Effector memory CD4-positive, alpha-beta T cell (primary cell): Measurements from ENCODE around the gene CTF1.

Experiments
- DNase-seq, 3 donors: peaks; one replicate each; pipeline ENCODE4 v3.0.0-alpha.2; 2020
- H3K27ac ChIP-seq: 2 replicates; pipeline ENCODE4 v1.7.0; 2013; ENCODE audit warnings: mild to moderate bottlenecking, low read length, moderate library complexity; ENCODE audit not compliant: insufficient read depth, poor library complexity, severe bottlenecking
- H3K27me3 ChIP-seq: replicated peaks from 2 replicates; pipeline ENCODE4 v1.7.0; 2013; ENCODE audit warnings: mild to moderate bottlenecking, low read length; ENCODE audit not compliant: insufficient read depth, control insufficient read depth, poor library complexity, severe bottlenecking
- H3K36me3 ChIP-seq: 2 replicates; pipeline ENCODE4 v1.7.0; 2013; ENCODE audit warnings: mild to moderate bottlenecking, low read length, moderate library complexity; ENCODE audit not compliant: control insufficient read depth, insufficient read depth
- H3K4me1 ChIP-seq: 2 replicates; pipeline ENCODE4 v1.7.0; 2013; ENCODE audit warnings: low read length, mild to moderate bottlenecking; ENCODE audit not compliant: control insufficient read depth, insufficient read depth, poor library complexity, severe bottlenecking
- H3K4me3 ChIP-seq: 2 replicates; pipeline ENCODE4 v1.7.0; 2013; ENCODE audit warnings: low read length, low read depth, mild to moderate bottlenecking; ENCODE audit not compliant: insufficient read depth, poor library complexity, severe bottlenecking
- H3K9me3 ChIP-seq: 2 replicates; pipeline ENCODE4 v1.7.0; 2013; ENCODE audit warnings: mild to moderate bottlenecking, low read length, moderate library complexity; ENCODE audit not compliant: control insufficient read depth

The CTF1 gene

DNA sequence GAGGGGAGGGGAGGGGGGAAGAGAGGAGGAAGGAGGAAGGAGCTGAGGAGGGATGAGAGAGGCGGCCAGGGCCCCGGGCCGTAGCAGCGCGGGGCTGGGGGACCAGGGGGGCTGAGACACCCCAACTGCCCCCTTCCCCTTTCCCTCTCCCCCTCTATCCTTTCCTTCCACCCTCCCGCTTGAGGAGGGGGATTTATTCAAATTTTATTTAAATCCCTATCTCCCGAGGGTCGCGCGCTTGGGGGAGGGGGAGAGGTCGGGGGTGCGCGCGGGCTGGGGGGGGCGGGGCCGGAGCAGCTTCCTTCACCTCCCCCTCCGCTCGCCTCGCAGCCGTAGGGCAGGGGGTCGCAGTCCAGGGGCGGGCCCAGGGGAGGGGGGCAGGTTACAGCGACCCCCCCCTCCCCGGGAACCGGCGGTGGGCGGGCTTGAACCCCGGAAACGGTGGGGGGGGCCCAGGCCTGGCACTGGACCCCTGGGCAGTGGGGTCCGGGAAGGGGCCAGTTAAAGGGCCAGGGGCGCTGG is 27.2 kb downstream of the CTF1 start, which contains the start of gene FBXL19:
Gene FBXL19 (plus strand): TSS at position 19 of the 522 bp plus-strand sequence. CDS start 2,183 bp downstream, outside the sequence.
- peaks cover 3% of the 10 kb centered on the region for H3K36me3 ChIP-seq
- H3K9me3 ChIP-seq, result no peaks in the 10 kb centered on the region
- H3K4me1 ChIP-seq, result peaks cover 8% of the 10 kb centered on the region
- no peaks in the 10 kb centered on the region for H3K27me3 ChIP-seq
- H3K27ac ChIP-seq, result peak within 1 kb of the TSS; percentile 83
- peak within 1 kb of the TSS; percentile 70 for H3K4me3 ChIP-seq
- DNase-seq, result no peak

DNA sequence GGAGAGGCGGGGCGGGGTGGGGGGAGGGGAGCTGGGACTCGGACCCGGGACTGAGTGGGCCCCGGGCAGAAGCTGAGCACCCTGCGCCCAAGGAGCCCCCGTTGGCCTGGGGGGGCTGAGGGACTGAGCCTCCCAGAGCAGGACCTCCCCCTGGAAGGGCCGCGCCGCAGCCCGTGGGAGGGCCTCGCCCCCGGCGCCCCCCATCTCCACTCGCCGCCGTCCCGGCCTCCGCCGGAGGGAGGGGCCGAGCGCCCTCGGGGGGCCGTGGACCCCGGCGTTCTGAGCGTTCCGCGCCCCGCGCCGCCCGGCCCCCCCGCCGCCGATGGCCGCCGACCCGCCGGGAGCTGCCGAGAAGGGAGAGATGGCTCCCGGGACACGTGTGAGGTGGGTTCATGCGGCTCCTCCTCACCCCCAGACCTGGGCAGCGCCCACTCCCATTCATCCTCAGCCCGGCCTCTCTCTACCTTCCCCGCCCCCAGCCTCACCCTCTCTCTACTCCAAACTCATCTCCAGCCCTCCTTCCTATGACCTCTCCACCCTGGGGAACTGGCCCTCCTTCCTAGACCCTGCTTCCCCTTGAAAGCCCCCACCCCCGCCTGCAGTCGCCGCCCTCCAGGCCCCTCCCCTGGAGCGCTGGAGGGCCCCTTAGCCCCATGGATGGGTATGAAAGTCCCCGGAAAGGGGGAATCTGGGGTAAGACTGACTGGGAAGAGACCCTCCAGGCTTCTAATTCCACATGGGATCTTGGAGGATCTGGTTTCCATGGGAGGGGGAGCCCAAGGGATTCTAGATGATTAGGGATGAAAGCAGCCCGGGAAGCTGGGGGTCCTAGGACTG is 27.9 kb downstream of the CTF1 start:
- peaks cover 3% of the 10 kb centered on the region for H3K36me3 ChIP-seq
- no peaks in the 10 kb centered on the region for H3K9me3 ChIP-seq
- peak overlapping the region; percentile 23 for H3K27ac ChIP-seq
- peaks cover 8% of the 10 kb centered on the region for H3K4me1 ChIP-seq
- no peaks in the 10 kb centered on the region for H3K27me3 ChIP-seq
- no peak for DNase-seq
- H3K4me3 ChIP-seq, result peak overlapping the region; percentile 70

DNA sequence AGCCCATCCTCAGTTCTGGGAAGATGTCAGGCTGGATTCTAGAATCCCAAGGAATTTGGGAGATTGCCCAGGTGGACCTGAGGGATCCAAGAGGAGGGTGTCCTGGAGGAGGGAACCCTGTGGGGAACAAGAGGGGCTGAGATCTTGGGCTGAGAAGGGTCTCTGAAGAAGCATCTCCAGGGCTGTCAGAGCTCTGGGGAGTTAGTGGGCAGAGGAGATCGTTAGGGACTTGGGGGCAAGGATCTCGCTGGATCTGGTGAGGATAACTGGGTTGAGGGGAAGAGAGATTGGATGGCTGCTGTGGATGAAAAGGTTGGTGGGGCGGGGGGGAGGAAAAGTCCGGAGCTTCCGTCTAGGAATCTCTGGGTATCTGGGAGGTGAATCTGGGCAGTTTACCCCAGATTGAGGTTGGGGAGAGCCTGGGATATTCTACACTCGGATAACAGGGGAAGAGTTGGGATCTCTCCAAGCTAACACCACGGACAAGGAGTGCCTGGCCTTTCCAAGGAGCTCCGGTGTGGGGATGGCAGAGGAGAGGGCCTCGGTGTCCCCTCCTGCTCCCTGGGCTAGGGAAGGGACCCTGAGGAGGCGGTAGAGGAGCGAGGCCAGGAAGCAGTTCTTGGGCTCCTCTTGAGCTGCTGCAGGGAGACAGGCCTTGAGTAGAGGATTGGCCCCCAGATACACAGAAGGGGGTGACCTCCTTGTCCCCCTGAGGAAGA is 28.7 kb downstream of the CTF1 start:
- DNase-seq, result no peak
- no peaks in the 10 kb centered on the region for H3K9me3 ChIP-seq
- H3K27me3 ChIP-seq, result no peaks in the 10 kb centered on the region
- no peak overlapping the region for H3K27ac ChIP-seq
- H3K4me3 ChIP-seq, result no peak overlapping the region
- peaks cover 8% of the 10 kb centered on the region for H3K4me1 ChIP-seq
- H3K36me3 ChIP-seq, result peaks cover 3% of the 10 kb centered on the region

DNA sequence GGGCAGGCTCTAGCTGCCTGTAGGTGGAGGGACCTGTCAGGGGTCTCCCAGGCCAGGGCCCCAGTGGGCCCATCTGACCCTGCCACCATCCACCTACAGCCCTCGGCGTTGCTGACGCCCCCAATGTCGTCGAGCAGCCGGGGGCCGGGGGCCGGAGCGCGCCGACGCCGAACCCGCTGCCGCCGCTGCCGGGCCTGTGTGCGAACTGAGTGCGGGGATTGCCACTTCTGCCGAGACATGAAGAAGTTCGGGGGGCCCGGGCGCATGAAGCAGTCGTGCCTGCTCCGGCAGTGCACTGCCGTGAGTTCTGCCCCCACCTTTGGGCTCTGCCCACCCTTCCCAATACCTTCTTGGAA is 29.2 kb downstream of the CTF1 start:
- Histone ChIP-seq H3K4me1 (peaks cover 8% of the 10 kb centered on the region), H3K36me3 (peaks cover 3% of the 10 kb centered on the region), H3K4me3 (no peak overlapping the region), H3K27ac (no peak overlapping the region), H3K27me3 (no peaks in the 10 kb centered on the region), H3K9me3 (no peaks in the 10 kb centered on the region)
- DNase-seq, result no peak

DNA sequence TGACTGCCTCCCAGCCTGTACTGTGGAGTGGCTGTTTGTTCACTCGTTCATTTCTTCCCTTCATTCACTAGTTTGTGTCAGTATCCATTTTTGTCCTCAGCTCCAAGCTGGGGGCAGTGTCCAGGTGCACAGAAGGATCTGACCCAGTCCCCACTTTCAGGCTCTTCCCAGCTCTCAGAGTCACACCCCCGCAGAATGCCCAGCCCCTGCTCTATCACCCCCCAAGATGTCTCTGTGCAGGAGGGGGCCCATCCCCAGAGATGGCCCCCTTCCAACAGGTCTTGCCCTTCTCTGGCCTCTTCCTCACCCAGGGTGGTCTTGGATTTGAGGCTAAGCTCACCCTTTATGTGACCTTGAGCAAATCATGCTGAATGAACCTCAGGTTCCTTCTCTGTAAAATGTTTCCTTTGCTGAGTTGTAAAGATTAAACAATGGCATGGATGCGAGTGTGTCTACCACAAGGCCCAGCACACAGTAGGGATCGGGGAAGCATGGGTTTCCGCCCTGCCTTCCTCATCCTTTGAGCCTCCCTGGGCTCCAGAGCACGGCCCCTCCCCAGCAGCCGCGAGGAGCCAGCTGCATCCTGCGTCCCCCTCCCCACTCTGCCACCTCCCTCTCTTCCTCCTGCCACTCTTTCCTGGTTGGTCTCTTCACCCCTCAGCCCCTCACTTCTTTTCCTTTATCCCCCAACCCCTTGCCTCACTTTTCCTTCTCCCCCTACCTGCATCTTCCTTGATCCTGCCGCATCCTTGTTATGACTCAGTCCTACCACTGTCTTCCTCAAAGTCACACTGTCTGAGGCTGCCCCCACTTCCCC is 29.8 kb downstream of the CTF1 start:
- no peaks in the 10 kb centered on the region for H3K9me3 ChIP-seq
- peaks cover 8% of the 10 kb centered on the region for H3K4me1 ChIP-seq
- no peak for DNase-seq
- no peaks in the 10 kb centered on the region for H3K27me3 ChIP-seq
- H3K27ac ChIP-seq, result no peak overlapping the region
- peaks cover 8% of the 10 kb centered on the region for H3K36me3 ChIP-seq
- H3K4me3 ChIP-seq, result no peak overlapping the region

DNA sequence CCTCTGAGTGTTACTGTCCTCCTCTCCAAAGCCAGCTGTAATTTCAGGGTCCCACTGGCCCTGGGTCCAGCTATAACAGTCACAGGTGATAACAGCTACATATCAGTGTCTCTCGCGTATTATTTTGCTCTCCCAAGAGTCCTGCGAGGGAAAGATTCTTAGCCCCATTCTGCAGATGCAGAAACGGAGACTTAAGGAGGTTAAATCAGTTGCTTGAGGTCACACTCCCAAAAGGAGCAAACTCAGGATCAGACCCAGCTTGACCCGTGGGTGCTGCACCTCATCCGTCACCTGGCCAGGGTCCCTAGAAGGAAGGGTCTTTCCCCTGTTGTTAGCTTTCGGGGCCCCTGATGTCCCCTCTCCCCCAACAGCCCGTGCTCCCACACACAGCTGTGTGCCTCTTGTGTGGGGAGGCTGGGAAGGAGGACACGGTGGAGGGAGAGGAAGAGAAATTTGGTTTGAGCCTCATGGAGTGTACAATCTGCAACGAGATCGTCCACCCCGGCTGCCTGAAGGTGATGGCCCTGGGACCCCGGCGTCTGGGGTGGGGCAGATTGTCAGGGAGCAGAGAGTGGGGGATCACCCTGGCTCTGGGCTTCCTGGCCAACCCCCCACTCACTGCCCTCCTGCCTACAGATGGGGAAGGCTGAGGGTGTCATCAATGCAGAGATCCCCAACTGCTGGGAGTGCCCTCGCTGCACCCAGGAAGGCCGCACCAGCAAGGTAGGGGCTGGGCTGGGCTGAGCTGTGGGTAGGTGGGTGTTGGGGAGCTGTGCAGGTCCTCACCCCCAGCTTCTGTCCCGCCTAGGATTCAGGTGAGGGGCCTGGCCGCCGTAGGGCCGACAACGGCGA is 30.7 kb downstream of the CTF1 start:
- Histone ChIP-seq H3K27me3 (no peaks in the 10 kb centered on the region), H3K27ac (no peak overlapping the region), H3K36me3 (peaks cover 11% of the 10 kb centered on the region), H3K4me1 (peaks cover 4% of the 10 kb centered on the region), H3K9me3 (no peaks in the 10 kb centered on the region), H3K4me3 (no peak overlapping the region)
- no peak for DNase-seq

DNA sequence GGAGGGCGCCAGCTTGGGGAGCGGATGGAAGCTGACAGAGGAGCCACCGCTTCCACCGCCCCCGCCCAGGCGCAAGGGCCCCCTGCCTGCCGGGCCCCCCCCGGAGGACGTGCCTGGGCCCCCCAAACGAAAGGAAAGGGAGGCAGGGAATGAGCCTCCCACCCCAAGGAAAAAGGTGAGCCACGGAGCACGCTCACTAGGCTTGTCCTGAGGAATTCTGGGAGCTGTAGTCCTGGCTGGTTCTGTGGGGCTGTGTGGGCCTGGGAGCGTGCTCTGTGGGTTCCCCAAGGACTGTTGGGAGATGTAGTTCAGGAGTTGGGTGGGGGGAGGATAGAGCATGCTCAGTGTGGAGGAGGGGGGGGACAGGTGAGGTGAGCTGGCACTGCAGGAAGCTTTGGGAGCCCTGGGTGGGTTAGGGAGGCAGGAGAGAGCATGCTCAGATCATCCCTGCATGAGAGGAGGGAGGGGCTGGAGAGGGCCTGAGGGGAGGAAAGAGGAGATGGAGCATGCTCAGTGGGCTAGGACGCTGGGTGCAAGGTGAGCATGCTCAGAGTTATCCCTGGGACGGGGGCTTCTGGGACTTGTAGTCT is 31.5 kb downstream of the CTF1 start:
- Histone ChIP-seq H3K4me1 (peaks cover 4% of the 10 kb centered on the region), H3K9me3 (no peaks in the 10 kb centered on the region), H3K27ac (no peak overlapping the region), H3K27me3 (no peaks in the 10 kb centered on the region), H3K36me3 (peaks cover 15% of the 10 kb centered on the region), H3K4me3 (no peak overlapping the region)
- no peak for DNase-seq

DNA sequence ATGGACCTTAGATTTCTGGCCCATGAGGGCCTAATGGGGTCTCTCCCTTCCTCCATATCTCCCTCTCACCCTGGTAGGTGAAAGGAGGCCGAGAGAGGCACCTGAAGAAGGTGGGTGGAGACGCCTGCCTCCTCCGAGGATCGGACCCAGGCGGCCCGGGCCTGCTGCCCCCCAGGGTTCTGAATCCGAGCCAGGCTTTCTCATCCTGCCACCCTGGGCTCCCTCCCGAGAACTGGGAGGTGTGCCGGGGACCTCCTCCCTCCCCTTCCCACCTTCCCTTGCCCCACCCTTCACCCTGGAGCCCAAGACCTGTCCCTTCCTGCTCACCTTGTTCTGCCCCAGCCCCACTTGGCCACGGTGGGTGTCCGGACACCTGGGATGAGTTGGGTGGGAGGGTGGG is 32.0 kb downstream of the CTF1 start:
- DNase-seq, result no peak
- no peaks in the 10 kb centered on the region for H3K9me3 ChIP-seq
- peaks cover 4% of the 10 kb centered on the region for H3K4me1 ChIP-seq
- H3K36me3 ChIP-seq, result peaks cover 15% of the 10 kb centered on the region
- H3K27me3 ChIP-seq, result no peaks in the 10 kb centered on the region
- H3K4me3 ChIP-seq, result no peak overlapping the region
- H3K27ac ChIP-seq, result no peak overlapping the region

DNA sequence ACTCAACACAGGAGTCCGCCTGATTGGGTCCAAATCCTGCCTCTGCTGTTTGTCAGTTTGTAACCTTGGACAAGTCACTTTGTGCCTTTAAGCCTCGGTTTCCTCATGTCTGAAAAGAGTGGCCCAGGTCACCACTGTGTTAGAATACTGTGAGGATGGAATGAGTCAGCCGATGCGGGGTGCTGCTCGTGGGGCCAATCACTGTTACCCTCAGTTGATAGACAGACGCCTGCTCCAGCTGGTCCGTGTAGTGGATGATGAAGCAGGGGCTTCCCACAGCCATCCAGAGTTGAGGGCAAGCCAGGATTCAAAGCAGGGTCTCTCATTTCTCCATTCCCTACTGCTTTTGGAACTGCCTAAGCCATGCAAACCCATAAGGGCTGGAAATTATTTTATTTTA is 32.8 kb downstream of the CTF1 start:
- Histone ChIP-seq H3K27ac (no peak overlapping the region), H3K9me3 (no peaks in the 10 kb centered on the region), H3K4me3 (no peak overlapping the region), H3K27me3 (no peaks in the 10 kb centered on the region), H3K4me1 (no peaks in the 10 kb centered on the region), H3K36me3 (peaks cover 15% of the 10 kb centered on the region)
- DNase-seq, result no peak
